ENCODE measurements around the gene ASZ1. TPM values are rescaled to one million over a fixed set of nuclear protein-coding genes. Genes with fewer than 3 reads are reported as not detected.

The ASZ1 gene
- total RNA-seq, 1 donor from 2014 or later = not detected

DNA sequence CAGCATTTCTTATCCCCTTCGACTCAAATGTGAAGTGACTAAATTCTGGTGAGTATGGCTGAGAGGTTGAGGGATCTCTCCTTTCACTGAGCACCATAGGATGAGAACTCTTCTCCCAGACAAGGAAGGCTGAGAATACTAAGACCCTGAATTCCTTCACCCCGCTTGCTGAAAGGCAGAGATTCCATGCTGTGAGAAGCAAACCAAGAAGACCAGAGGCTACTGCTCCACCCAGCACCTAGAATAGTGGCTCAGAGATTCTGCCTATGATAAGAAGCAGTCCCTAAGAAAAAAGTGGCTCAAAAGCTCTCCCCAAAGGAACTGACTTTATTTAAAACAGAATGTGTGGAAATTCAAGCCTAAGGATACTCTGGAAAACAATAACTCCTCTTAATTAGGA is 77.7 kb downstream of the ASZ1 start:
- Mint-ChIP-seq H3K36me3 (ENCODE audit: low read depth) (no peaks in the 10 kb centered on the region), H3K27me3 (ENCODE audit: insufficient read depth) (no peaks in the 10 kb centered on the region)

GRCh38 chr7:117347962-117348672 is 79.2 kb downstream of the ASZ1 start:
- no peaks in the 10 kb centered on the region for H3K4me1 Mint-ChIP-seq (ENCODE audit: low read depth)
- H3K4me3 Mint-ChIP-seq = no peak overlapping the region
- H3K27me3 Mint-ChIP-seq (ENCODE audit: insufficient read depth) = no peaks in the 10 kb centered on the region
- H3K9me3 Mint-ChIP-seq = no peaks in the 10 kb centered on the region
- H3K36me3 Mint-ChIP-seq (ENCODE audit: low read depth) = no peaks in the 10 kb centered on the region
- DNase-seq (ENCODE audit: low spot score) = no peak
- H3K27ac Mint-ChIP-seq = no peak overlapping the region
- intact Hi-C loops (cut with micrococcal nuclease) = no loop called here

More for the DNA sequence above, 77.7 kb downstream of the ASZ1 start:
- intact Hi-C loops (cut with micrococcal nuclease) = no loop called here
- H3K4me3 Mint-ChIP-seq = no peak overlapping the region
- DNase-seq (ENCODE audit: low spot score) = no peak
- H3K9me3 Mint-ChIP-seq = no peaks in the 10 kb centered on the region
- no peaks in the 10 kb centered on the region for H3K4me1 Mint-ChIP-seq (ENCODE audit: low read depth)
- H3K27ac Mint-ChIP-seq = no peak overlapping the region

DNA sequence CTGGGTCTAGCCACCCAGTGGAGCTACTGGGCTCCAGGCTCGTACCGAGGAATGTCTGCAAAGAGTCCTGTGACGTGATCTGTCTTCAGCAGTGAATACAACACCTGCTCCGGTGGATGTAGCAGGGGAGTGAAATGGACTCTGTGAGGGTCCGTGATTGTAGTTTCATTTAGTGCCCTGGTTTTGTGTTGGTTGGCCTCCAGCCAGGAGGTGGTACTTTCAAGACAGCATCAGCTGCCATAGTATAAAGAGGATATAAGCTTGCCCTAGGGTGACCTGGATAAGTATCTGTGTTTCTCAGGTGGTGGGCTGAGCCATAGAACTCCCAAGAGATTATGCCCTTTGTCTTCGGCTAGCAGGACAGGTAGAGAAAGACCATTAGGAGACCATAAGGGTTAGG is 79.8 kb downstream of the ASZ1 start:
- Mint-ChIP-seq H3K4me1 (ENCODE audit: low read depth) (no peaks in the 10 kb centered on the region), H3K36me3 (ENCODE audit: low read depth) (no peaks in the 10 kb centered on the region), H3K4me3 (no peak overlapping the region), H3K27ac (no peak overlapping the region), H3K27me3 (ENCODE audit: insufficient read depth) (no peaks in the 10 kb centered on the region), H3K9me3 (no peaks in the 10 kb centered on the region)
- no peak for DNase-seq (ENCODE audit: low spot score)
- intact Hi-C loops (cut with micrococcal nuclease) = no loop called here

- intact Hi-C loops (cut with micrococcal nuclease) = no loop called here
- no peaks in the 10 kb centered on the region for H3K4me1 Mint-ChIP-seq (ENCODE audit: low read depth)
- H3K27ac Mint-ChIP-seq = no peak overlapping the region
- H3K9me3 Mint-ChIP-seq = no peaks in the 10 kb centered on the region
- no peak for DNase-seq (ENCODE audit: low spot score)
- no peaks in the 10 kb centered on the region for H3K36me3 Mint-ChIP-seq (ENCODE audit: low read depth)
- H3K27me3 Mint-ChIP-seq (ENCODE audit: insufficient read depth) = no peaks in the 10 kb centered on the region
- H3K4me3 Mint-ChIP-seq = no peak overlapping the region
These were observed 81.1 kb downstream of the ASZ1 start for GRCh38 chr7:117346161-117346560.

- no peaks in the 10 kb centered on the region for H3K4me1 Mint-ChIP-seq (ENCODE audit: low read depth)
- H3K27ac Mint-ChIP-seq = no peak overlapping the region
- H3K27me3 Mint-ChIP-seq (ENCODE audit: insufficient read depth) = no peaks in the 10 kb centered on the region
- no peaks in the 10 kb centered on the region for H3K9me3 Mint-ChIP-seq
- H3K4me3 Mint-ChIP-seq = no peak overlapping the region
- H3K36me3 Mint-ChIP-seq (ENCODE audit: low read depth) = no peaks in the 10 kb centered on the region
- no peak for DNase-seq (ENCODE audit: low spot score)
- intact Hi-C loops (cut with micrococcal nuclease) = no loop called here
These were observed 89.3 kb downstream of the ASZ1 start for GRCh38 chr7:117338020-117338419.

- Mint-ChIP-seq H3K9me3 (no peaks in the 10 kb centered on the region), H3K27ac (no peak overlapping the region), H3K4me3 (no peak overlapping the region), H3K4me1 (ENCODE audit: low read depth) (no peaks in the 10 kb centered on the region), H3K27me3 (ENCODE audit: insufficient read depth) (peaks cover 3% of the 10 kb centered on the region), H3K36me3 (ENCODE audit: low read depth) (no peaks in the 10 kb centered on the region)
- intact Hi-C loops (cut with micrococcal nuclease) = no loop called here
- no peak for DNase-seq (ENCODE audit: low spot score)
These were observed 94.1 kb downstream of the ASZ1 start for GRCh38 chr7:117333168-117333567.

- H3K4me1 Mint-ChIP-seq (ENCODE audit: low read depth) = no peaks in the 10 kb centered on the region
- H3K27me3 Mint-ChIP-seq (ENCODE audit: insufficient read depth) = peaks cover 3% of the 10 kb centered on the region
- intact Hi-C loops (cut with micrococcal nuclease) = no loop called here
- no peaks in the 10 kb centered on the region for H3K9me3 Mint-ChIP-seq
- DNase-seq (ENCODE audit: low spot score) = no peak
- H3K4me3 Mint-ChIP-seq = no peak overlapping the region
- H3K36me3 Mint-ChIP-seq (ENCODE audit: low read depth) = no peaks in the 10 kb centered on the region
- H3K27ac Mint-ChIP-seq = no peak overlapping the region
These were observed 95.3 kb downstream of the ASZ1 start for GRCh38 chr7:117332031-117332430.

DNA sequence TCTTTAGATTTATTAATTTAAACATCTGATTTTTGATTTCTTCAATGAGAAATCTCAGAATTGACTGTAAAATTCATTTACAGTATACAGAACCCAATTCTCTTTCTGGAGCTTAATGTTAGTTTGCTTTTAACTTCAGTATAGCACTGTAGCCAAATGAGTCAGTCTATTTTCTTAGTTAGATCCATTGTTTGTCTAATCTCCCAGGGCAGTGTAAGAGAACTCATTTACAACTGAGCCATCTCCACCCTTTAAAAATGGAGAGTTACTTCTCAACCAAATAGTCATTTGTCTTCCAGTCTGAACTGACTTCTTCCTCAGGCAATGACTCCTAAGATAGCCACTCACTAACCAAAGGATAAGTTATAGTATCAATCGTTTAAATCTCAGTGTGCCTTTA is 101.5 kb downstream of the ASZ1 start:
- H3K27me3 Mint-ChIP-seq (ENCODE audit: insufficient read depth) = peaks cover 40% of the 10 kb centered on the region
- no peaks in the 10 kb centered on the region for H3K36me3 Mint-ChIP-seq (ENCODE audit: low read depth)
- DNase-seq (ENCODE audit: low spot score) = no peak
- no peaks in the 10 kb centered on the region for H3K4me1 Mint-ChIP-seq (ENCODE audit: low read depth)
- no peaks in the 10 kb centered on the region for H3K9me3 Mint-ChIP-seq
- intact Hi-C loops (cut with micrococcal nuclease) = no loop called here
- no peak overlapping the region for H3K4me3 Mint-ChIP-seq
- H3K27ac Mint-ChIP-seq = no peak overlapping the region

DNA sequence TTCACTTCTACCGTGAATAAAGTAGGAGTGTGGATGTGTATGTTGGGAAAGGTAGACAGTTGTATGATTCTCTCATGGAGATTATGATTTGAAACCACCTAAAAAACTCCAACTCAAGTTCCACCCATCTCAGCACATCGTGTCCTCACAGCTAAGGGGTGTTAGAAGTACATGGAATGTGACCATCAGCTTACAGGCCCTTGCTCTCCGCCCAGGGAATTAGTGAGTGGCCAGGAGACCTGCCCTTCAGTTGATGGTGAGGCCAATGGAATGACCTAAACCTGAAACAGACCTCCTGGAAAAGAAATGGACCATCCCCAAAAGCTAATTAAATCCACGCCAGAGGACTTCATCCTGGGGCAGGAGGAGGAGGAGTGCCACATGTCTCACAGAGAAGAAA is 102.3 kb downstream of the ASZ1 start:
- intact Hi-C loops (cut with micrococcal nuclease) = no loop called here
- H3K27ac Mint-ChIP-seq = no peak overlapping the region
- no peaks in the 10 kb centered on the region for H3K36me3 Mint-ChIP-seq (ENCODE audit: low read depth)
- peaks cover 45% of the 10 kb centered on the region for H3K27me3 Mint-ChIP-seq (ENCODE audit: insufficient read depth)
- no peaks in the 10 kb centered on the region for H3K4me1 Mint-ChIP-seq (ENCODE audit: low read depth)
- DNase-seq (ENCODE audit: low spot score) = no peak
- no peaks in the 10 kb centered on the region for H3K9me3 Mint-ChIP-seq
- no peak overlapping the region for H3K4me3 Mint-ChIP-seq

DNA sequence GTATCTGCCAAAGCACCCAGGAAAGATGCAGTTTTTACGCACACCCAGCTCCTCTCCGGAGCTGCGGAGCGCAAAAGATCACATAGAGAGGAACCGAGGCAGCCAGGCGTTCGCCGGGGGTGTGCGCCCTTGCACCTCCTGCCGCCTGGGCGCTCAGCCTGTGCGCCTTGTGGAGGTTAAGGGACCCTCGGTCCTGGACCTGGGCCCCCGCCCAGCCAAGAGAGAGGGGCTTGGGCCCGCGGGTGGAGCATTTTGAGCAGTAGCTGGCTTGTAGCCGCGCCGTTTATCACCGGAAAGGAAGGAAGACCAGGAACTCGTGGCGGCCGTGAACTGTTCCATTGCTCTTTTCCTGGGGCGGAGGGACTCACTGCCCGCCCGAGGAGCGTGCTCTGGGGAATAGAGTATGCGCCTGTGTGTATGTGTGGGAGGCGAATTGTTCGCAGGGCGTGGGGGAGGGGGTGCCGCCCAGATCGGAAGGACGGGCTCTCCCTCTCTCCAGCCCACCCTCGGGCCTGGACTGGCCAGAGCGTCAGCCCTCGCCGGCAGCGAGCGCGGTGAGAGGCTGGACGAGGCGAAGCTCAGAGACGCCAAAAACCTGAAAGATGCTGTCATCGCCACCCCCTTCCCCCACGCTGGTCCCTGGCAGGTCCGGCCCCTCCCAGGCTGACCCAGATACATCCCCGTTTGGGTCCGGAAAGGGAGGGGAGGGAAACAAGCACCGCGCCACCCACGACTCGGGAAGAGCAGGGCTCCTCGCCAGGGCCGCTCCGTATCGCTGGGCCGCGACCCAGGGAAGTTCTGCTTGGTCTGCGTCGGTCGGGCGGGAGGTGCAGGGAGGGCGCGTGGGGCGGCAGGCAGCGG is 103.2 kb downstream of the ASZ1 start:
- no peak for DNase-seq (ENCODE audit: low spot score)
- intact Hi-C loops (cut with micrococcal nuclease) = no loop called here
- Mint-ChIP-seq H3K27ac (no peak overlapping the region), H3K9me3 (no peaks in the 10 kb centered on the region), H3K4me3 (peak overlapping the region; percentile 42), H3K27me3 (ENCODE audit: insufficient read depth) (peaks cover 42% of the 10 kb centered on the region), H3K4me1 (ENCODE audit: low read depth) (no peaks in the 10 kb centered on the region), H3K36me3 (ENCODE audit: low read depth) (no peaks in the 10 kb centered on the region)

- Mint-ChIP-seq H3K36me3 (ENCODE audit: low read depth) (no peaks in the 10 kb centered on the region), H3K27me3 (ENCODE audit: insufficient read depth) (peaks cover 42% of the 10 kb centered on the region), H3K9me3 (no peaks in the 10 kb centered on the region), H3K4me1 (ENCODE audit: low read depth) (no peaks in the 10 kb centered on the region), H3K4me3 (no peak overlapping the region), H3K27ac (no peak overlapping the region)
- intact Hi-C loops (cut with micrococcal nuclease) = no loop called here
- DNase-seq (ENCODE audit: low spot score) = no peak
These were observed 103.9 kb downstream of the ASZ1 start for GRCh38 chr7:117323305-117323850.

GRCh38 chr7:117322741-117323304 is 104.5 kb downstream of the ASZ1 start, which contains the start of gene WNT2:
Gene WNT2 (minus strand): TSS chr7:117323058. CDS start chr7:117322989, 69 bp downstream.
- no peak within 1 kb of the TSS for H3K27ac Mint-ChIP-seq
- no peaks in the 10 kb centered on the region for H3K36me3 Mint-ChIP-seq (ENCODE audit: low read depth)
- peaks cover 42% of the 10 kb centered on the region for H3K27me3 Mint-ChIP-seq (ENCODE audit: insufficient read depth)
- intact Hi-C loops (cut with micrococcal nuclease) = no loop called here
- H3K9me3 Mint-ChIP-seq = no peaks in the 10 kb centered on the region
- no peaks in the 10 kb centered on the region for H3K4me1 Mint-ChIP-seq (ENCODE audit: low read depth)
- DNase-seq (ENCODE audit: low spot score) = no peak
- peak within 1 kb of the TSS; percentile 42 for H3K4me3 Mint-ChIP-seq

- DNase-seq (ENCODE audit: low spot score) = no peak
- Mint-ChIP-seq H3K27ac (no peak overlapping the region), H3K36me3 (ENCODE audit: low read depth) (no peaks in the 10 kb centered on the region), H3K4me3 (no peak overlapping the region), H3K27me3 (ENCODE audit: insufficient read depth) (peaks cover 37% of the 10 kb centered on the region), H3K4me1 (ENCODE audit: low read depth) (no peaks in the 10 kb centered on the region), H3K9me3 (no peaks in the 10 kb centered on the region)
- intact Hi-C loops (cut with micrococcal nuclease) = no loop called here
These were observed 106.8 kb downstream of the ASZ1 start for GRCh38 chr7:117320523-117320922.

All from activated T-helper 1 cell treated with anti-CD3 and anti-CD28 coated beads, Interleukin-12 subunit alpha, Interleukin-12 subunit beta, Interleukin-2, Interleukin-4 antibody, amounts not matched to agents 30 ng/mL and 10 ng/mL and 1 ng/mL, durations not matched to agents 14 hours and 24 hours and 36 hours (primary cell).